AG10803 (cell line): Measurements from ENCODE around the gene USP32.

Experiments
- DNase-seq: peaks from one replicate; pipeline ENCODE4 v3.0.0; 2010; ENCODE audit warnings: low read depth
- H3K4me3 ChIP-seq: 2 replicates; pipeline ENCODE4 v1.5.1; 2011; ENCODE audit warnings: mild to moderate bottlenecking, low read length, control low read depth
- TF ChIP-seq, protein P1 (sequence below): conservative IDR thresholded peaks from 2 replicates; pipeline ENCODE4 v1.5.1; 2011; ENCODE audit warnings: mild to moderate bottlenecking, low read length, control low read depth, inconsistent platforms

USP32 gene

GRCh38 chr17:60412701-60413100 is 20.8 kb upstream of the USP32 start:
- DNase-seq: no peak
- TF ChIP-seq, protein P1, sequence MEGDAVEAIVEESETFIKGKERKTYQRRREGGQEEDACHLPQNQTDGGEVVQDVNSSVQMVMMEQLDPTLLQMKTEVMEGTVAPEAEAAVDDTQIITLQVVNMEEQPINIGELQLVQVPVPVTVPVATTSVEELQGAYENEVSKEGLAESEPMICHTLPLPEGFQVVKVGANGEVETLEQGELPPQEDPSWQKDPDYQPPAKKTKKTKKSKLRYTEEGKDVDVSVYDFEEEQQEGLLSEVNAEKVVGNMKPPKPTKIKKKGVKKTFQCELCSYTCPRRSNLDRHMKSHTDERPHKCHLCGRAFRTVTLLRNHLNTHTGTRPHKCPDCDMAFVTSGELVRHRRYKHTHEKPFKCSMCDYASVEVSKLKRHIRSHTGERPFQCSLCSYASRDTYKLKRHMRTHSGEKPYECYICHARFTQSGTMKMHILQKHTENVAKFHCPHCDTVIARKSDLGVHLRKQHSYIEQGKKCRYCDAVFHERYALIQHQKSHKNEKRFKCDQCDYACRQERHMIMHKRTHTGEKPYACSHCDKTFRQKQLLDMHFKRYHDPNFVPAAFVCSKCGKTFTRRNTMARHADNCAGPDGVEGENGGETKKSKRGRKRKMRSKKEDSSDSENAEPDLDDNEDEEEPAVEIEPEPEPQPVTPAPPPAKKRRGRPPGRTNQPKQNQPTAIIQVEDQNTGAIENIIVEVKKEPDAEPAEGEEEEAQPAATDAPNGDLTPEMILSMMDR: no peak
- no peak overlapping the region for H3K4me3 ChIP-seq

DNA sequence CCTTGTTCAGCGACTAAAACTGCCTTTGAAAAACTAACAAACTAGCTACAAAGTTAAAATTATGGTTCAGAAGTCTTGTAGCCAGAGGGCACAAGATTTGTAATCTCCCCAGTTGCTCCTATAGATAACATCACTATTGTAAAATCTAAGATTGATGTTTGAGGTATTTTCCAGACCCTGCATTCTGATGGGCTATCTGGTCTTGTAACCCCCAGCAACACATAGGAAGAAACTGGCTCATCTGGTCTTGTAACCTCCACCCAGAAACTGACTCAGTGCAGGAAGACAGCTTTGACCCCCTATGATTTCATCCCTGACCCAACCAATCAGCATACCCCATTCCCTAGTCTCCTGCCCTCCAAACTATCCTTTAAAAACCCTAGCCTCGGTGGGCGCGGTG is 18.1 kb upstream of the USP32 start:
- TF ChIP-seq, protein P1: no peak
- DNase-seq: no peak
- no peak overlapping the region for H3K4me3 ChIP-seq

- no peak for DNase-seq
- no peak overlapping the region for H3K4me3 ChIP-seq
- TF ChIP-seq, protein P1: no peak
These were observed 15.0 kb upstream of the USP32 start for GRCh38 chr17:60406887-60407286.

DNA sequence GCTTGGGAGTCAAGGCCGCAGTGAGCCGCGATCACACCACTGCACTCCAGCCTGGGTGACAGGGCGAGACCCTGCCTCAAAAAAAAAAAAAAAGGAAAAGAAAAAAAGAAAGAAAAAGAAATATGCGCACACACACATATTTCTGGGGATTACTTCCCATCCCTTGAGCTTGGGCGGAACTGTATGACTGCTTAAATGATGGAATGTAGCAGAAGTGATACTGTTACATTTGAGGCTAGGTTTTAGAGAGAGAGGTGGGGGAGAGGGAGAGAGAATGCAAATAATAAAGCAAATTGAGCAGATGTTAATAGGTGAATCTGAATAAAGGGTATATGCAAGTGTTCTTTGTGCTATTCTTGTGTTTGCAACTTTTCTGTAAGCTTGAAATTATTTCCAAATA is 12.0 kb upstream of the USP32 start:
- DNase-seq: no peak
- TF ChIP-seq, protein P1: no peak
- H3K4me3 ChIP-seq: no peak overlapping the region

- TF ChIP-seq, protein P1: no peak
- H3K4me3 ChIP-seq: no peak overlapping the region
- DNase-seq: no peak
These were observed 11.5 kb upstream of the USP32 start for GRCh38 chr17:60403523-60403810.

DNA sequence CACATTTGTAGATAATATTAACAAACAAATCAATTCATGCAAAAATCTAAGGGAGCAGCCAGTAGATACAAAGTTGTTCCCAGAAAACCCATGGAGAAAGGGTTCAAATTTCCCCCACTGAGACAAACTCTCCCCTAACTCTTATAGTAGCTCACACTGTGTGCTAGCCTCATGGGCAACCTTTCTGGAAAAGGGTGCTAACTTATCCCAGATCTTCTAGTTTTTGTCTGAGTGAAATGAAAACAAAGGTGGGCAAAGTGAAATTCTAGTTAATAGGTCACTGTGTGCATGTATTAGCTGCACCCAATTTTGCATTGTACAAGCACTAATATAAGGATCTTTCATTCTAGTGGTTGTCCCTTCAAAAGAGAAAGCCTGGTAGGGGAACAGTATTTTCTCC is 9.9 kb upstream of the USP32 start:
- TF ChIP-seq, protein P1: no peak
- no peak for DNase-seq
- H3K4me3 ChIP-seq: no peak overlapping the region

GRCh38 chr17:60398227-60398959 is 6.5 kb upstream of the USP32 start:
- TF ChIP-seq, protein P1: no peak
- DNase-seq: no peak
- H3K4me3 ChIP-seq: no peak overlapping the region
